ENCODE results near the gene INTS1.

Gene INTS1

DNA sequence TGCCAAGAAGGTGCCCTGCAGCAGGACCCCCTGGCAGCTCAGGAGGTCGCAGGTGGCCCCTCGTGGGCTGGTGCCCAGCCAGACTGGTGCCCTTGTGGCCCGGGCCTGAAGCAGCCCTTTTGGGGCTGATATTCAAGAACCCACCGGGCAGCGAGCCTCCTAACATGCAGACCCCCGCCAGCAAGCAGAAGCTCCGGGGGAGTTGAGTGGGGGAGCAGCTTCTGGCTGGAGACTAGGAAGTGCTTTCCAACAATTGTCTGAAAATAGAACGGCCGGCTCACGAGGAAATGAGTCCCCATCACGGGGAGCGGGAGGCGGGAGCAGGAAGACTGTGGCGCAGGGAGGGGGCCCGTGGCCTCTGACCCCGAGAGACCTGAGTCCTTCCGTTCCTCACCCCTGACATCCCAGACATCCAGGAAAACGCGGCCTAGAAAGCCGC lies 9.5 kb upstream of the INTS1 start:
- DNase-seq = no peak
- in situ Hi-C loops (cut with MboI; ENCODE audit: low pct_unique_long_range_greater_than_20kb, low sequenced_read_pairs) = no loop called here

DNA sequence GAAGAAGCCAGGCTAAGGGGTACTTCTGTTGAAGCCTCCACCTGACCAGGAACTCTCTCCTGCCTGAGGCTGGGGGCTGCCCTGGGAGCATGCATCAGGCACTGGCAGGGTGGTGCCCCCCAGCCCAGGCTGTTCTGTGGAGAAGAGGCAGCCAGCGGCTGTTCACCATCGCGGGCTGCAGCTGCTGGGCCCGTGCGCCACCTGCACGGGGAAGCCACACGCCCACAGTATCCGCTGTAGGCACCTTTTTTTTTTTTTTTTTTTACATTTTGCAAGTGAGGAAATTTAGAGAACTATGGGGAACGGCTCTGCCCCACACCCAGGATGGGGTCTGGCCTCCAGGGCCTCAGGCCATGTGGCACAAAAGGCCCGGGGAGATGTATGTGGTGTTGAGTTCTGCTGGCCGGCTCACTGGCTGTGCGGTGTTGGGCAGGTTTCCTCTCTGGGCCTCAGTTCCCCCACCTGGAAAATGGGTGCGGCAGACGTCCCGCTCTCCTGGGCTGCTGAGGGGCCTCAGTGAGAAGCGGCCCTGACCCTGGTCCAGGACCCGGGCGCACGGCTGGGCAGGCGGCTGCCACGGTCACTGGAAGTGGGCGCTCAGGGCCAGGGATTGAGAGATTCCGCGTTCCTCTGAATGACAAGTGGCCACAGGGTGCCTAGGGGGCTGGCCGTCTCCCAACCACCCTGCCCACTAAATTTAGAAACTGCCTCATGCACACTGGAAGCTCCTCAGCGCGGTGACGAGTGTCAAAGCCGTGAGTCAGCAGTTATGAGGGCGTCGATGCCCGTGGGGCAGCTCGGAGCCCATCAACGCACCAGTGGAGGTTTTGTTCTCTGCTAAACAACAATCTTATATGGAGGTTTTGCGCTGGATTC lies 8.8 kb upstream of the INTS1 start:
- in situ Hi-C loops (cut with MboI; ENCODE audit: low pct_unique_long_range_greater_than_20kb, low sequenced_read_pairs) = no loop called here
- peak; percentile 86 for DNase-seq

- in situ Hi-C loops (cut with MboI; ENCODE audit: low pct_unique_long_range_greater_than_20kb, low sequenced_read_pairs) = no loop called here
- DNase-seq = no peak
Observed at GRCh38 chr7:1511444-1512422, 7.5 kb upstream of the INTS1 start.

DNA sequence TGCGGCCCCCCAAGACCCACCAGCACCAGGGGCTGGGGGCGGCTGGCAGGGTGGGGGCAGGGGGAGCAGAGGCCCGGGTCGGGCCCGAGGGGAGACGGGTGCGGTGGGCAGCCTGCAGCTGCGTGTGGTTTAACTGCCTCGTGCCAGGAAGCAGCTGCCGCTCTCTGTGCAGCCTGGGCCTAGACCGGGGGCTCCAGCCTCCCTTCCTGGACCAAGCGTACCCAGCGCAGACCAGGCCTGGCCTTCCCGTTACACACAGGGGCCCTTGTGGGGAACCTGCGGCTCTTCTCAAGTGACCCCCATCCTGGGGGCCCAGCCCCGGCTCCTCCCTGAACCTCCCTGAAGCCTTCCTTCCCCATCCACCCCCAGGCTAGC lies 6.6 kb upstream of the INTS1 start:
- in situ Hi-C loops (cut with MboI; ENCODE audit: low pct_unique_long_range_greater_than_20kb, low sequenced_read_pairs) = no loop called here
- DNase-seq = peak; percentile 71

DNA sequence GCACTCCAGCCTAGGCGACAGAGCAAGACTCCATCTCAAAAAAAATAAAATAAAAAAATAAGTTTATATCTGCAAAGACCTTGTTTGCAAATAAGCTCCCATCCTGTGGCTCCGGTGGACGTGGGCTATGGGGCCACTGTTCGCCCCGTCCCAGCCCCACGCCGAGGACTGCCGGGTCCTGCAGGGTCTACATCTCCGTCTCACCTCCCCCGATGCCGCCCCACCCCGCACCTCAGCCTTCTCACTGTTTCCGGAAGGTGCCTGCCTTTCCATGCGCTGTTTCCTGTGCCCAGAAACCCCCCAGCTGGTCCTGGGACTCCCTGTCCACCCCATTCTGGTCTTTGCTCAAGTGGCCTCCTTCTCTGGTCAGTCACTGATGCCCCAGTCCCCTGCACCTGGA lies 5.0 kb upstream of the INTS1 start:
- in situ Hi-C loops (cut with MboI; ENCODE audit: low pct_unique_long_range_greater_than_20kb, low sequenced_read_pairs) = no loop called here
- no peak for DNase-seq

GRCh38 chr7:1508277-1508758 lies 4.1 kb upstream of the INTS1 start:
- peak; percentile 43 for DNase-seq
- in situ Hi-C loops (cut with MboI; ENCODE audit: low pct_unique_long_range_greater_than_20kb, low sequenced_read_pairs) = no loop called here

GRCh38 chr7:1505731-1506550 lies 1.8 kb upstream of the INTS1 start:
- peak; percentile 64 for DNase-seq
- in situ Hi-C loops (cut with MboI; ENCODE audit: low pct_unique_long_range_greater_than_20kb, low sequenced_read_pairs) = no loop called here

DNA sequence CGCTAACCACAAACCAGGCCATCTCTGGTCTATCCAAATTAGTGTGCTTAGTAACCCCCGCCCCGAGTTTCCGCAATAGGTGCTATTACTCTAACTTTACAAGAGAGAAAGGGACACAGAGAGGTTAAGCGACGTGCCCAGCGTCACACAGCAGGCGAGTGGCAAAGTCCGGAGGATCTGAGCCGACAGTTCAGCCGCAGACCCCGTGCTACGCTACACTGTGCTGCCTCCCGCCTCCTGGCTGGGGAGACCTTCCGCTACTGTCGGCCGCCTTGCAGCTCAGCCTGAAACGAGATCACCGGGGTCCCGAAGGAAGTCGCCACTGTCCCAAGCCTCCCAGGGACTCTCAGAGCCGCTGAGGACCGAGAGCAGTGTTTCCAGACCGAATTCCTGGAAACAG lies 799 bp downstream of the INTS1 start:
- in situ Hi-C loops (cut with MboI; ENCODE audit: low pct_unique_long_range_greater_than_20kb, low sequenced_read_pairs) = no loop called here
- no peak for DNase-seq

DNA sequence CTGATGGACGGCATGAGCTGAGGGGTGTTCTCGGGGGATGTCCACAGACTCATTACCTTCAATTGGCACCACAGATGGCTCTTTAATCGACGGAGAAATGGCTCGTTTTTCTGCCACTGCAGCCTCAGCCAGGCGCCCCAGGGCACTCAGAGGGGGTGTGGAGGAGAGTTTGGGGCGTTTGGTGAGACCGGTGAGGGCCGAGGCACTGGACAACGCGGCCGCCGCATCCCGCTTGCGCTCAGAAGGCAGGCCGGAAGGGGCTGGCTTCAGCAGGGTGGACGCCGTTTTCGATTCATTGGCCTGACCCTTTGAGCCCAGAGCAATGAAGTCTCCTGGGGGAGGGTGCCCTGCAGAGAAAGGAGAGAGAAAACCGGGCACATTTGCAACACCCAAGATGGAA lies 1.3 kb downstream of the INTS1 start:
- no peak for DNase-seq
- in situ Hi-C loops (cut with MboI; ENCODE audit: low pct_unique_long_range_greater_than_20kb, low sequenced_read_pairs) = no loop called here

- DNase-seq = no peak
- in situ Hi-C loops (cut with MboI; ENCODE audit: low pct_unique_long_range_greater_than_20kb, low sequenced_read_pairs) = no loop called here
Observed at GRCh38 chr7:1501487-1502270, 2.5 kb downstream of the INTS1 start.

- no peak for DNase-seq
- in situ Hi-C loops (cut with MboI; ENCODE audit: low pct_unique_long_range_greater_than_20kb, low sequenced_read_pairs) = no loop called here
Observed at GRCh38 chr7:1500064-1500807, 4.0 kb downstream of the INTS1 start.

- in situ Hi-C loops (cut with MboI; ENCODE audit: low pct_unique_long_range_greater_than_20kb, low sequenced_read_pairs) = no loop called here
- no peak for DNase-seq
Observed at GRCh38 chr7:1499367-1500029, 4.7 kb downstream of the INTS1 start.

DNA sequence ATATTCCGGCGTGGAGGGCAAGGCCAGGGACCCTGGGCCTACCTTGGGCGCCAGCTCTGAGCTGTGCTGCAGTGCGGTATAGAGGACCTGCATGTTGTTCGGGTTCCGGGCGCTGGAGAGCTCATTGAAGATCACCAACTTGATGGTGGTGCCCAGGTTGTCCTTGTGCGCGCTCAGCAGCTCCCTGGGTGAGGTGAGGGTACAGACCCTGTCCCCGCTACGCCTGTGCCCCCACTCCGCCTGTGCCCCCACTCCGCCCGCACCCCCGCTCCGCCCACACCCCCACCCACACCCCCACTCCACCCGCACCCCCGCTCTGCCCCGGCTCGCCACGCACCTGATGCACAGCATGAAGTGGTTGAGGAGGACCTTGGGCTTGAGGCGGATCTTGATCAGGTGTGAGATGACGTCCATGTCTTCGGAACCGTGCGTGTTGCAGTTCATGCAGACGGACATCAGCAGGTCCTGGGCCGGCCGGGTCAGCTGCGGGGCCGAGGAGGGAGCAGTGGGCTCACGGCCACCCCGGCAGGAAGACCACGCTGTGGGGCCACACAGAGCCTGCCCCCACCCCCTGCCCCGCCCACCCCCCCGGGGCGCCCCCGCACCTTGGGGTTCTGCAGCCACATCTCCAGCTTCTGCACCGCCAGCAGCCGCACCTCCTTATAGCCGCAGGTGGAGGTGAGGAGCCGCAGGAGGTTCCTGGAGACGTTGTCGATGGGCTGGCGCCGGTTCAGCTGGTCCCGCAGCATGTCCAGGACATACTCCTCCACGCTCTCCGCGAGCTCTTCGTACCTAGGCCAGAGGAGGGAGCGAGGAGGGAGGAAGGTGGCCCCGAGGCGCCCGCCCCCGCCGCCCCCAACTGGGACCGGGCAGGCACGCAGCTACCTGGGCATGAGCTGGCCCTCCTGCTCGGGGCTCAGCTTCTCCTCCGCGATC lies 5.6 kb downstream of the INTS1 start:
- in situ Hi-C loops (cut with MboI; ENCODE audit: low pct_unique_long_range_greater_than_20kb, low sequenced_read_pairs) = no loop called here
- DNase-seq = no peak

- in situ Hi-C loops (cut with MboI; ENCODE audit: low pct_unique_long_range_greater_than_20kb, low sequenced_read_pairs) = no loop called here
Observed at GRCh38 chr7:1497293-1497927, 6.8 kb downstream of the INTS1 start.

GRCh38 chr7:1496531-1497292 lies 7.5 kb downstream of the INTS1 start:
- no peak for DNase-seq
- in situ Hi-C loops (cut with MboI; ENCODE audit: low pct_unique_long_range_greater_than_20kb, low sequenced_read_pairs) = no loop called here

More at GRCh38 chr7:1497293-1497927, 6.8 kb downstream of the INTS1 start:
- DNase-seq = no peak
